ENCODE data around the gene KLK12.

KLK12 gene

DNA sequence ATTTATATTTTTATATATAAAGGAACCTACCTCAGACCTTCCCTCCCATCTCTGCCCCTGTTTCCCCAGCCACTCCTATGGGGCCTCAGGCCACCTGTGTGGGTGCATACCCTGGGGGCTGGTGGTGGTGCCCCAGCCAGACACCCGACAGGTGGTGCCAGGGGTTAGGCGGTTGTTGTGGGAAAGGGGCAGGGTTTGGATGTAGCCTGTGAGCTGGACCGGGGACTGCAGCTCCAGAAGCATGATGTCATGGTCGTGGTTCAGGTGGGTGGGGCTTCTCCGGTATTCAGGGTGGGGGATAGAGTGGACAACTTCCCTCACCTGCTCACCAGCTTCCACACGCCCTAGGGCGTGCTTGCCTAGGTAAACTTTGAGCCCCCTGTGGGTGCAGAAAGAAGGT is 24.9 kb upstream of the KLK12 start:
- TF ChIP-seq CTCF (IDR thresholded peaks at IDR 0.05; ENCODE audit: control insufficient read depth, extremely low read depth, insufficient read depth) = no peak
- no peak for DNase-seq (ENCODE audit: low read depth)
- no peak overlapping the region for H3K4me3 ChIP-seq (ENCODE audit: low read depth, low read length)

GRCh38 chr19:51055866-51056265 is 21.1 kb upstream of the KLK12 start:
- DNase-seq (ENCODE audit: low read depth) = no peak
- no peak for TF ChIP-seq CTCF (IDR thresholded peaks at IDR 0.05; ENCODE audit: control insufficient read depth, extremely low read depth, insufficient read depth)
- no peak overlapping the region for H3K4me3 ChIP-seq (ENCODE audit: low read depth, low read length)

DNA sequence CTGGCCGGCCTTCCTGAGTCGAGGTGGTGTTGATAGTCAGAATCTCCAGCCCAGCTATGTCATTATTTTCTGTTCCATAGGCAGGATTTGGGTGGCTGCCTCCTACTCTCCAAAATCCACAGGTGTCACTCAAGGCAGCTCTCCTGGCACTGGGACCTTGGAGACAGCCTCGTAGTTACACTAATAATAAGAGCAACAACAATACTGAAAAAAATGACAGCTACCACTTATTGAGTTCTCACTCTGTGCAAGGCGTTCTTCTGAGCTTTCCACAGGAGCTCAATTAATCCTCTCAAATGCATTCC is 12.2 kb upstream of the KLK12 start:
- H3K4me3 ChIP-seq (ENCODE audit: low read depth, low read length) = no peak overlapping the region
- DNase-seq (ENCODE audit: low read depth) = no peak
- no peak for TF ChIP-seq CTCF (IDR thresholded peaks at IDR 0.05; ENCODE audit: control insufficient read depth, extremely low read depth, insufficient read depth)

GRCh38 chr19:51044327-51044726 is 9.5 kb upstream of the KLK12 start:
- no peak for DNase-seq (ENCODE audit: low read depth)
- H3K4me3 ChIP-seq (ENCODE audit: low read depth, low read length) = no peak overlapping the region
- no peak for TF ChIP-seq CTCF (IDR thresholded peaks at IDR 0.05; ENCODE audit: control insufficient read depth, extremely low read depth, insufficient read depth)

DNA sequence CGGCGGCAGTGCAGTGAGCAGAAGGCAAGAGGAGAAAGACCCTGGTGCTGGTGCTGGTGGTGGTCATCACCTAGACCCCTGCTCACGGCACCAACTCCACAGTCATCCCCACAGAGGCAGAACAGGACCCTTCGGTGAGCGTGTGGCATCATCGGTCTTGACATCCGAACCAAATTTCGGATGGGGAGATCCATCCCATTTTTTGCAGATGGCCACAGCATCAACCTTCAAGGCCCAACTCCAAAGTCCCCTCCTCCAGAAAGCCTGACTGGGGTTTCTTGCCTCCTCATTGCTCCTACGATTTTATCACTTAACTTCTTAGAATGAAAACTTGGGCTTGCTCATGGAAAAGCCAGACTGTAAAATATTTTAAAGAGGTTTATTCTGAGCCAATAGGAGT is 8.7 kb upstream of the KLK12 start:
- DNase-seq (ENCODE audit: low read depth) = no peak

GRCh38 chr19:51040151-51040550 is 5.3 kb upstream of the KLK12 start:
- H3K4me3 ChIP-seq (ENCODE audit: low read depth, low read length) = no peak overlapping the region
- TF ChIP-seq CTCF (IDR thresholded peaks at IDR 0.05; ENCODE audit: control insufficient read depth, extremely low read depth, insufficient read depth) = no peak

More for the DNA sequence above, 8.7 kb upstream of the KLK12 start:
- no peak for TF ChIP-seq CTCF (IDR thresholded peaks at IDR 0.05; ENCODE audit: control insufficient read depth, extremely low read depth, insufficient read depth)
- no peak overlapping the region for H3K4me3 ChIP-seq (ENCODE audit: low read depth, low read length)

GRCh38 chr19:51036519-51036918 is 1.7 kb upstream of the KLK12 start:
- no peak for TF ChIP-seq CTCF (IDR thresholded peaks at IDR 0.05; ENCODE audit: control insufficient read depth, extremely low read depth, insufficient read depth)
- DNase-seq (ENCODE audit: low read depth) = no peak
- H3K4me3 ChIP-seq (ENCODE audit: low read depth, low read length) = no peak overlapping the region

More at GRCh38 chr19:51040151-51040550, 5.3 kb upstream of the KLK12 start:
- DNase-seq (ENCODE audit: low read depth) = no peak
